SU-DHL-6 (cell line): ENCODE data around the gene EYA2.

Source experiments
- H2AFZ ChIP-seq: fragments of 200-600 bp; sonication (generic); 2 replicates; pipeline ENCODE4 v1.6.1; 2014; ENCODE audit warnings: low read depth, mild to moderate bottlenecking, moderate library complexity, mixed read lengths, antibody characterized with exemption, low read length; ENCODE audit not compliant: severe bottlenecking
- H3F3A ChIP-seq: fragments of 200-600 bp; shearing (Covaris generic); 2 replicates; pipeline ENCODE4 v1.6.0; 2016; ENCODE audit warnings: antibody characterized with exemption, mild to moderate bottlenecking; ENCODE audit not compliant: insufficient read depth
- H3K27ac ChIP-seq: fragments of 200-600 bp; sonication (generic); 2 replicates; pipeline ENCODE4 v1.5.1; 2016; ENCODE audit warnings: low read depth, mild to moderate bottlenecking, low read length, moderate library complexity, mixed read lengths
- H3K27me3 ChIP-seq: fragments of 200-600 bp; sonication (generic), shearing (Covaris generic); 2 replicates; pipeline ENCODE4 v1.6.0; 2014; ENCODE audit warnings: mild to moderate bottlenecking, low read length
- H3K36me3 ChIP-seq: fragments of 200-600 bp; sonication (generic); 2 replicates; pipeline ENCODE4 v1.6.1; 2014; ENCODE audit warnings: mild to moderate bottlenecking, low read length, mixed read lengths
- H3K4me2 ChIP-seq: fragments of 300-600, 200-600 bp; shearing (Covaris generic), sonication (generic); 2 replicates; pipeline ENCODE4 v1.6.0; 2014; ENCODE audit warnings: low read length, low read depth, mild to moderate bottlenecking; ENCODE audit not compliant: poor library complexity, severe bottlenecking
- H3K4me3 ChIP-seq: fragments of 200-600 bp; sonication (generic); 2 replicates; pipeline ENCODE4 v1.5.1; 2014; ENCODE audit warnings: antibody characterized with exemption, low read length, mild to moderate bottlenecking, mixed read lengths; ENCODE audit not compliant: insufficient read depth, poor library complexity, severe bottlenecking
- H3K79me2 ChIP-seq: fragments of 200-600 bp; sonication (generic); 2 replicates; pipeline ENCODE4 v1.6.1; 2014; ENCODE audit warnings: mild to moderate bottlenecking, low read length, moderate library complexity; ENCODE audit not compliant: insufficient read depth
- H3K9ac ChIP-seq: fragments of 200-600 bp; sonication (generic); 2 replicates; pipeline ENCODE4 v1.7.0; 2014; ENCODE audit warnings: mild to moderate bottlenecking, low read length
- H3K9me2 ChIP-seq: fragments of 200-600 bp; sonication (generic); replicated peaks from 2 replicates; pipeline ENCODE4 v1.6.1; 2014; ENCODE audit warnings: low read length; ENCODE audit not compliant: insufficient read depth
- H3K9me3 ChIP-seq: fragments of 200-600 bp; sonication (generic); 2 replicates; pipeline ENCODE4 v1.6.1; 2014; ENCODE audit warnings: low read length, mixed read lengths; ENCODE audit not compliant: insufficient read depth
- H4K20me1 ChIP-seq: fragments of 200-600 bp; sonication (generic); 2 replicates; pipeline ENCODE4 v1.6.1; 2014; ENCODE audit warnings: low read depth, mild to moderate bottlenecking, antibody characterized with exemption, low read length, moderate library complexity, mixed read lengths
- CTCF ChIP-seq: fragments of 200-600 bp; sonication (generic); IDR thresholded peaks from one replicate; pipeline ENCODE4 v1.5.1; 2017; ENCODE audit warnings: antibody characterized with exemption, mild to moderate bottlenecking, low read length, moderate library complexity; ENCODE audit not compliant: insufficient read depth, poor library complexity, severe bottlenecking
- EZH2phosphoT487 ChIP-seq: fragments of 200-600 bp; sonication (generic), shearing (Covaris generic); conservative IDR thresholded peaks from 2 replicates; pipeline ENCODE4 v1.6.1; 2018; ENCODE audit warnings: mild to moderate bottlenecking, antibody characterized with exemption, low read length, moderate library complexity, mixed read lengths

Gene EYA2

DNA sequence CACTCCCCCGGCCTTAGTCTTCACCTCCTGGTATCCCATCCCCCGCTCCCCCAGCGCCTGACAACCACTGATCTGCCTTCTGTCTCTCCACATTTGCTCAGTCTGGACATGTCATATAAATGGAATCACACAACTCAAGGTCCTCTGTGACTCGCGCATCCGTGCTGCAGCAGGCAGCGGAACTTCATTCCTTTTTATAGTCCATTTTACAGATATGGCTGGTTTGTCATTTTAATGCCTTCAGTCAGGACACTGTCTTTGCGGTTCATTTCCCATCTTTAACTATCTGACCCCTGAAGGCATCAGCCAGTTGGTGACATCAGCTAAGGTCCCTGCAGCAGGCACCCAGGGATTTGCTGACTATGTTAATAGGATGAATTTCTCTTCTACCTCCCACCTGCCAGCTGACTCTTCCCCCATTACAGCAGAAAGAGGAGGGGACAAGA lies 336.2 kb downstream of the EYA2 start:
- Histone ChIP-seq H3K27me3 (no peaks in the 10 kb centered on the region), H3K4me3 (no peak overlapping the region), H3K9me3 (no peaks in the 10 kb centered on the region), H3K27ac (no peak overlapping the region), H3K79me2 (no peaks in the 10 kb centered on the region), H2AFZ (no peak overlapping the region), H4K20me1 (no peaks in the 10 kb centered on the region), H3K9ac (no peak overlapping the region), H3K4me2 (no peak overlapping the region), H3K9me2 (no peaks in the 10 kb centered on the region), H3F3A (no peaks in the 10 kb centered on the region), H3K36me3 (peaks cover 23% of the 10 kb centered on the region; the same call in 1 of the 2 replicates)
- TF ChIP-seq EZH2phosphoT487, result no peak
- TF ChIP-seq CTCF, result no peak

- Histone ChIP-seq H3K79me2 (no peaks in the 10 kb centered on the region), H3K27ac (no peak overlapping the region), H3K36me3 (peaks cover 23% of the 10 kb centered on the region; the same call in 1 of the 2 replicates), H3K27me3 (no peaks in the 10 kb centered on the region), H3K9ac (no peak overlapping the region), H3F3A (no peaks in the 10 kb centered on the region), H3K4me3 (no peak overlapping the region), H3K4me2 (no peak overlapping the region), H3K9me3 (no peaks in the 10 kb centered on the region), H4K20me1 (no peaks in the 10 kb centered on the region), H2AFZ (no peak overlapping the region), H3K9me2 (no peaks in the 10 kb centered on the region)
- TF ChIP-seq CTCF (no peak), EZH2phosphoT487 (no peak)
These were observed 336.9 kb downstream of the EYA2 start for GRCh38 chr20:47231382-47232039.

DNA sequence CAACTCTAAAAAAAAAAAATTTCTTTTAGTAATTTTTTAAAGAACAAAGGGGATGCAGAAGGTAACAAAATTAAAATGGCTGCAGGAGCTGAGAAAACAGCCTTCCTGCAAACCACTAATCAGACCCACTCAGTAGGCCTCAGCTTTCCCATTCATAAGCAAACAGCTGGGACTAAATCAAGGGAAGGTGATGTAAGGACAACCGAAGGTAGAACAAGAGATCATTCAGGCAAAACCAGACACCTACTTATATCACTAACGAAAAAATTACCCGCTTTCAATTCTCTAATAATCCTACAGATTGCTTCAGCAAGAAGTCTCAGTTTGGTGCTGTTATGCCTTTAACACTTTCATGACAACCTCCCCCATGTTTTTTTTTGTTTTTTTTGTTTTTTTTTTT lies 337.9 kb downstream of the EYA2 start:
- H3K4me2 ChIP-seq, result no peak overlapping the region
- TF ChIP-seq EZH2phosphoT487 (no peak), CTCF (no peak)

More for the DNA sequence above, 337.9 kb downstream of the EYA2 start:
- no peaks in the 10 kb centered on the region for H3K27me3 ChIP-seq
- H4K20me1 ChIP-seq, result no peaks in the 10 kb centered on the region
- no peak overlapping the region for H3K9ac ChIP-seq
- H3K9me3 ChIP-seq, result no peaks in the 10 kb centered on the region
- H3F3A ChIP-seq, result no peaks in the 10 kb centered on the region
- no peaks in the 10 kb centered on the region for H3K9me2 ChIP-seq
- H2AFZ ChIP-seq, result no peak overlapping the region
- no peak overlapping the region for H3K4me3 ChIP-seq
- H3K27ac ChIP-seq, result no peak overlapping the region
- H3K36me3 ChIP-seq, result peaks cover 23% of the 10 kb centered on the region; the same call in 1 of the 2 replicates
- H3K79me2 ChIP-seq, result no peaks in the 10 kb centered on the region
